DND-41 (cell line): Measurements from ENCODE around the gene SLC35E2B.
A peak's percentile ranks its signal among the peaks of the same experiment; 100 is the strongest.

ENCODE experiments used
- ATAC-seq: fragments of 200-7000 bp; cut with Tn5 transposase; 3 replicates; pipeline ENCODE4 v1.9.1; 2021; ENCODE audit warnings: low read depth; ENCODE audit not compliant: insufficient read depth
- DNase-seq: peaks from one replicate; pipeline ENCODE4 v3.0.0-alpha.2; 2020
- H2AFZ ChIP-seq: 2 replicates; pipeline ENCODE4 v1.6.0; 2012; ENCODE audit warnings: low read depth, low read length
- H3K27ac ChIP-seq: 2 replicates; pipeline ENCODE4 v1.5.1; 2012; ENCODE audit warnings: low read length, inconsistent platforms
- H3K27me3 ChIP-seq: fragments of 200-600 bp; sonication (generic); 2 replicates; pipeline ENCODE4 v1.6.0; 2012; ENCODE audit warnings: low read length, mild to moderate bottlenecking, inconsistent platforms; ENCODE audit not compliant: insufficient read depth, poor library complexity
- H3K36me3 ChIP-seq: 2 replicates; pipeline ENCODE4 v1.5.1; 2012; ENCODE audit warnings: low read length, inconsistent platforms; ENCODE audit not compliant: insufficient read depth
- H3K4me1 ChIP-seq: 2 replicates; pipeline ENCODE4 v1.5.1; 2012; ENCODE audit warnings: mild to moderate bottlenecking, low read length; ENCODE audit not compliant: insufficient read depth
- H3K4me2 ChIP-seq: 2 replicates; pipeline ENCODE4 v1.6.0; 2012; ENCODE audit warnings: mild to moderate bottlenecking, moderate library complexity, low read length, inconsistent platforms; ENCODE audit not compliant: insufficient read depth
- H3K4me3 ChIP-seq, 2 experiments: fragments of 200-600 bp in 1 of 2; shearing (Covaris generic) in 1 of 2; 2 replicates each; pipeline ENCODE4 v1.5.1; 2012 to 2016; ENCODE audit warnings: inconsistent platforms in 2 of 2, low read length in 2 of 2, mild to moderate bottlenecking in 2 of 2, low read depth in 1 of 2, moderate library complexity in 1 of 2
- H3K79me2 ChIP-seq: 2 replicates; pipeline ENCODE4 v1.6.0; 2012; ENCODE audit warnings: low read length, inconsistent platforms; ENCODE audit not compliant: insufficient read depth
- H3K9ac ChIP-seq: 2 replicates; pipeline ENCODE4 v1.6.0; 2012; ENCODE audit warnings: low read depth, mild to moderate bottlenecking, inconsistent platforms, low read length, moderate library complexity
- H3K9me3 ChIP-seq: 2 replicates; pipeline ENCODE4 v1.5.1; 2012; ENCODE audit warnings: low read length, moderate library complexity, mild to moderate bottlenecking, inconsistent platforms; ENCODE audit not compliant: insufficient read depth, severe bottlenecking
- H4K20me1 ChIP-seq: 2 replicates; pipeline ENCODE4 v1.6.0; 2012; ENCODE audit warnings: low read length; ENCODE audit not compliant: insufficient read depth
- CTCF ChIP-seq: IDR thresholded peaks from 2 replicates; pipeline ENCODE4 v1.5.1; 2012; ENCODE audit warnings: borderline replicate concordance, low read length, moderate library complexity, mild to moderate bottlenecking; ENCODE audit not compliant: poor library complexity, severe bottlenecking; ENCODE audit errors: extremely low read depth
- EZH2 ChIP-seq: IDR thresholded peaks from 3 replicates; pipeline ENCODE4 v1.6.1; 2012; ENCODE audit warnings: borderline replicate concordance, low read depth, mild to moderate bottlenecking, moderate library complexity, low read length, inconsistent platforms; ENCODE audit not compliant: severe bottlenecking

The SLC35E2B gene

GRCh38 chr1:1618396-1619068 lies 74.1 kb downstream of the SLC35E2B start:
- DNase-seq (no peak), ATAC-seq (no peak)
- H4K20me1 ChIP-seq = peaks cover 31% of the 10 kb centered on the region
- H3K36me3 ChIP-seq = peaks cover 21% of the 10 kb centered on the region
- peaks cover 31% of the 10 kb centered on the region for H3K79me2 ChIP-seq
- H2AFZ ChIP-seq = no peak overlapping the region
- H3K4me2 ChIP-seq = no peak overlapping the region
- no peak for TF ChIP-seq EZH2
- no peak for TF ChIP-seq CTCF
- H3K27me3 ChIP-seq = no peaks in the 10 kb centered on the region
- H3K4me1 ChIP-seq = peaks cover 35% of the 10 kb centered on the region
- H3K27ac ChIP-seq = no peak overlapping the region
- H3K4me3 ChIP-seq = no peak overlapping the region
- no peak overlapping the region for H3K9ac ChIP-seq
- no peaks in the 10 kb centered on the region for H3K9me3 ChIP-seq

- no peak for ATAC-seq
- Histone ChIP-seq H3K4me3 (no peak overlapping the region), H3K27me3 (no peaks in the 10 kb centered on the region), H3K9me3 (no peaks in the 10 kb centered on the region), H3K27ac (no peak overlapping the region), H3K4me1 (peaks cover 38% of the 10 kb centered on the region), H3K36me3 (peaks cover 21% of the 10 kb centered on the region), H3K9ac (no peak overlapping the region), H3K79me2 (peaks cover 32% of the 10 kb centered on the region), H4K20me1 (peaks cover 31% of the 10 kb centered on the region), H2AFZ (no peak overlapping the region), H3K4me2 (peak overlapping the region; percentile 85; the same call in 1 of the 2 replicates)
- DNase-seq = no peak
- TF ChIP-seq EZH2 (no peak), CTCF (no peak)
These were observed 74.7 kb downstream of the SLC35E2B start for GRCh38 chr1:1617925-1618324.

- H3K27ac ChIP-seq = no peak overlapping the region
- H3K4me2 ChIP-seq = peak overlapping the region; percentile 85
These were observed 75.1 kb downstream of the SLC35E2B start for GRCh38 chr1:1617516-1617915.

More at GRCh38 chr1:1617516-1617915, 75.1 kb downstream of the SLC35E2B start:
- DNase-seq = no peak
- Histone ChIP-seq H2AFZ (no peak overlapping the region), H3K4me3 (peak overlapping the region in 1 of 2 experiments; percentile 99; a peak in 1 of 4 replicates), H3K4me1 (peaks cover 38% of the 10 kb centered on the region), H3K27me3 (no peaks in the 10 kb centered on the region), H3K79me2 (peaks cover 32% of the 10 kb centered on the region), H3K36me3 (peaks cover 21% of the 10 kb centered on the region), H3K9ac (no peak overlapping the region), H3K9me3 (no peaks in the 10 kb centered on the region), H4K20me1 (peaks cover 31% of the 10 kb centered on the region)
- no peak for TF ChIP-seq EZH2
- no peak for TF ChIP-seq CTCF
- ATAC-seq = no peak
